K562 (cell line): ENCODE data around the gene PLCG2. TPM values are rescaled to one million over a fixed set of nuclear protein-coding genes. Genes with fewer than 3 reads are reported as not detected.

Experiments used
- ATAC-seq: fragments of 200-7000 bp; cut with Tn5 transposase; 3 replicates; pipeline ENCODE4 v1.9.1; 2020; ENCODE audit warnings: moderate library complexity
- BruUV-seq: library from RNA; stranded (reverse); fragments of 400-500 nt; replicated peaks from 2 replicates; lab custom pipeline; 2021; lab: Mats Ljungman, UMichigan
- CTCF ChIA-PET: fragments of 300-600 bp; formaldehyde crosslinking; extraction: SDS; loops from one replicate; lab custom pipeline; 2021; ENCODE audit warnings: low intra/inter-chr PET ratio; lab: Yijun Ruan, JAX
- POLR2A ChIA-PET: fragments of 300-600, 350-650 bp; sonication (Branson Sonifier 250); formaldehyde crosslinking; extraction: SDS; loops from one replicate; lab custom pipeline; 2021; ENCODE audit warnings: antibody characterized with exemption, inconsistent platforms; lab: Yijun Ruan, JAX
- DNase-seq, 4 experiments: peaks; one replicate each; pipeline versions ENCODE4 v3.0.0 to v3.0.0-alpha.2; 2011 to 2018; ENCODE audit warnings: low spot score in 3 of 4, mixed read lengths in 3 of 4; ENCODE audit errors: extremely low read depth in 1 of 4
- FAIRE-seq: peaks from 2 replicates; lab custom pipeline; 2011; peaks lifted over from hg19 to GRCh38; lab: Jason Lieb, UNC
- H2AFZ ChIP-seq: 2 replicates; pipeline ENCODE4 v1.6.0; 2011; ENCODE audit warnings: low read depth, low read length, control low read depth, inconsistent platforms
- H3K27ac ChIP-seq: fragments of 200-600 bp; 3 replicates; pipeline ENCODE4 v1.8.0; 2011; ENCODE audit warnings: low read depth, mild to moderate bottlenecking, control low read depth, inconsistent platforms, low read length, moderate library complexity, mixed read lengths; ENCODE audit errors: extremely low read depth
- H3K27me3 ChIP-seq, 2 experiments: fragments of 300-600 bp in 1 of 2; 2 replicates in 1 of 2; 3 replicates in 1 of 2; pipeline versions ENCODE4 v1.6.0 to v1.8.0; 2011; ENCODE audit warnings: inconsistent platforms in 2 of 2, low read length in 2 of 2, mild to moderate bottlenecking in 1 of 2, mixed read lengths in 1 of 2, moderate library complexity in 1 of 2; ENCODE audit not compliant: control insufficient read depth in 2 of 2, insufficient read depth in 2 of 2
- H3K36me3 ChIP-seq: fragments of 300-600 bp; 3 replicates; pipeline ENCODE4 v1.8.0; 2011; ENCODE audit warnings: mild to moderate bottlenecking, low read length, inconsistent platforms; ENCODE audit not compliant: control insufficient read depth, insufficient read depth
- H3K4me1 ChIP-seq, 2 experiments: fragments of 200-600 bp in 1 of 2; replicated peaks in 1 of 2; 2 replicates in 1 of 2; 3 replicates in 1 of 2; pipeline versions ENCODE4 v1.5.1 to v1.8.0; 2011; ENCODE audit warnings: inconsistent platforms in 2 of 2, low read length in 2 of 2, mild to moderate bottlenecking in 1 of 2, mixed read lengths in 1 of 2, moderate library complexity in 1 of 2; ENCODE audit not compliant: control insufficient read depth in 2 of 2, insufficient read depth in 2 of 2
- H3K4me2 ChIP-seq: 2 replicates; pipeline ENCODE4 v1.6.1; 2011; ENCODE audit warnings: low read length, control low read depth, inconsistent platforms, mixed read lengths; ENCODE audit not compliant: insufficient read depth
- H3K4me3 ChIP-seq: fragments of 200-600 bp; sonication (generic), shearing (Covaris generic); 2 replicates; pipeline ENCODE4 v1.5.1; 2016; ENCODE audit warnings: control low read depth, inconsistent platforms
- H3K79me2 ChIP-seq: fragments of 200-600 bp; 3 replicates; pipeline ENCODE4 v1.8.0; 2011; ENCODE audit warnings: low read length, inconsistent platforms; ENCODE audit not compliant: control insufficient read depth, insufficient read depth
- H3K9ac ChIP-seq, 2 experiments: 2 replicates each; pipeline versions ENCODE4 v1.6.0 to v1.6.1; 2011; ENCODE audit warnings: low read depth in 2 of 2, low read length in 2 of 2, control low read depth in 1 of 2, inconsistent platforms in 1 of 2, mild to moderate bottlenecking in 1 of 2, mixed read lengths in 1 of 2; ENCODE audit not compliant: insufficient read depth in 1 of 2
- H3K9me1 ChIP-seq: one replicate; pipeline ENCODE4 v1.6.0; 2011; ENCODE audit warnings: inconsistent platforms, mild to moderate bottlenecking, low read length, moderate library complexity; ENCODE audit not compliant: control insufficient read depth, insufficient read depth
- H3K9me3 ChIP-seq: replicated peaks from 2 replicates; pipeline ENCODE4 v1.5.1; 2011; ENCODE audit warnings: low read depth, low read length, inconsistent platforms; ENCODE audit not compliant: control insufficient read depth, insufficient read depth
- H4K20me1 ChIP-seq: replicated peaks from 2 replicates; pipeline ENCODE4 v1.6.1; 2011; ENCODE audit warnings: low read length, inconsistent platforms, mixed read lengths; ENCODE audit not compliant: control insufficient read depth, insufficient read depth
- GABPB1 ChIP-seq: sonication (generic); formaldehyde crosslinking; IDR thresholded peaks from 2 replicates; pipeline ENCODE4 v1.8.0; 2022; ENCODE audit warnings: mild to moderate bottlenecking, missing genetic modification reagents
- GABPB2 ChIP-seq: fragments of 250-450 bp; sonication (Bioruptor Pico); conservative IDR thresholded peaks from 2 replicates; pipeline ENCODE4 v1.5.1; 2021; ENCODE audit warnings: mild to moderate bottlenecking
- KLF10 ChIP-seq: fragments of 250-450 bp; sonication (Bioruptor Pico); IDR thresholded peaks from 2 replicates; pipeline ENCODE4 v1.6.1; 2021; ENCODE audit warnings: matching md5 sums
- NCOA1 ChIP-seq: fragments of 450-650 bp; IDR thresholded peaks from 2 replicates; pipeline ENCODE4 v1.6.1; 2016; ENCODE audit warnings: low read depth
- RAD21 ChIP-seq, 2 experiments: fragments of 250-450 bp in 1 of 2; fragments of 450-650 bp in 1 of 2; sonication (Bioruptor Pico) in 1 of 2; formaldehyde crosslinking in 1 of 2; IDR thresholded peaks in 1 of 2; conservative IDR thresholded peaks in 1 of 2; 2 replicates each; pipeline versions ENCODE4 v1.4.0 to v1.8.0; 2020 to 2022; ENCODE audit warnings: mild to moderate bottlenecking in 2 of 2, moderate library complexity in 1 of 2
- TSC22D4 ChIP-seq: fragments of 450-650 bp; IDR thresholded peaks from 2 replicates; pipeline ENCODE4 v1.6.1; 2016; ENCODE audit warnings: missing genetic modification characterization, missing biosample characterization, control low read depth
- ZNF830 ChIP-seq: fragments of 250-450 bp; sonication (Bioruptor Pico); IDR thresholded peaks from 2 replicates; pipeline ENCODE4 v1.5.0; 2021; ENCODE audit warnings: mild to moderate bottlenecking
- WGBS: fragments of 100-300 bp; shearing (Covaris generic); methylation state at CpG from one replicate; pipeline ENCODE4 v1.1.6; 2016; ENCODE audit warnings: low coverage, mixed read lengths; ENCODE audit not compliant: insufficient coverage; ENCODE audit errors: missing lambda C conversion rate; 5-methylcytosine and 5-hydroxymethylcytosine counted together
- in situ Hi-C: fragments of 300-500 bp; cut with MboI; formaldehyde crosslinking; loops from 4 replicates; pipeline ENCODE4 v1.15.0; 2018; ENCODE audit warnings: inconsistent platforms, mixed read lengths
- intact Hi-C: fragments of 100-400 bp; cut with micrococcal nuclease; formaldehyde crosslinking; loops from 2 replicates; pipeline ENCODE4 v1.14.2; 2022
- polyA plus RNA-seq, 8 experiments: library from polyadenylated mRNA; depleted of rRNA in 4 of 8; stranded (reverse) in 5 of 8; unstranded in 3 of 8; fragments of >200 nt; fragmentation: Nextera tagmentation in 2 of 8; fragmentation: Illumina TruSeq in 1 of 8; extraction: Ambion mirVana in 2 of 8; extraction: Trizol in 1 of 8; gene quantifications; 2 replicates each; pipeline versions ENCODE4 v1.2.1 to v1.2.3, GENCODE V29; 2011 to 2014; ENCODE audit warnings: inconsistent platforms in 1 of 8, missing spikeins in 1 of 8
- total RNA-seq, 7 experiments: library from RNA; depleted of rRNA in 6 of 7; stranded (reverse); fragments of >200 nt in 6 of 7; fragmentation: Illumina TruSeq in 2 of 7; extraction: Trizol in 2 of 7; gene quantifications; 2 replicates each; pipeline versions ENCODE4 v1.2.1 to v1.2.3, GENCODE V29; 2011 to 2021; ENCODE audit warnings: low replicate concordance in 1 of 7
- TF ChIP-seq, protein P1 (sequence below), 2 experiments: fragments of 450-650 bp; IDR thresholded peaks; 2 replicates each; pipeline ENCODE4 v1.6.1; 2018; ENCODE audit warnings: mild to moderate bottlenecking in 2 of 2, low read depth in 1 of 2; ENCODE audit not compliant: partially characterized antibody in 2 of 2
- TF ChIP-seq, protein P2 (sequence below), 2 experiments: fragments of 150-350 bp in 1 of 2; IDR thresholded peaks; 2 replicates each; pipeline ENCODE4 v1.6.1; 2012 to 2016; ENCODE audit warnings: low read depth in 2 of 2, low read length in 2 of 2, mild to moderate bottlenecking in 1 of 2, moderate library complexity in 1 of 2
- TF ChIP-seq, protein P3 (sequence below): IDR thresholded peaks from 2 replicates; pipeline ENCODE4 v1.6.1; 2011; ENCODE audit not compliant: insufficient read length; ENCODE audit errors: extremely low read depth
- TF ChIP-seq, protein P4 (sequence below): fragments of 250-450 bp; sonication (Bioruptor Pico); IDR thresholded peaks from 2 replicates; pipeline ENCODE4 v1.8.0; 2022; ENCODE audit warnings: inconsistent platforms

PLCG2 gene
- total and polyA plus RNA-seq, 9 of the 15 experiments (the other 6 are each of a cell fraction or from before 2014, with no cell fraction given), result 0.94 to 7.1 (median 3.1) TPM

DNA sequence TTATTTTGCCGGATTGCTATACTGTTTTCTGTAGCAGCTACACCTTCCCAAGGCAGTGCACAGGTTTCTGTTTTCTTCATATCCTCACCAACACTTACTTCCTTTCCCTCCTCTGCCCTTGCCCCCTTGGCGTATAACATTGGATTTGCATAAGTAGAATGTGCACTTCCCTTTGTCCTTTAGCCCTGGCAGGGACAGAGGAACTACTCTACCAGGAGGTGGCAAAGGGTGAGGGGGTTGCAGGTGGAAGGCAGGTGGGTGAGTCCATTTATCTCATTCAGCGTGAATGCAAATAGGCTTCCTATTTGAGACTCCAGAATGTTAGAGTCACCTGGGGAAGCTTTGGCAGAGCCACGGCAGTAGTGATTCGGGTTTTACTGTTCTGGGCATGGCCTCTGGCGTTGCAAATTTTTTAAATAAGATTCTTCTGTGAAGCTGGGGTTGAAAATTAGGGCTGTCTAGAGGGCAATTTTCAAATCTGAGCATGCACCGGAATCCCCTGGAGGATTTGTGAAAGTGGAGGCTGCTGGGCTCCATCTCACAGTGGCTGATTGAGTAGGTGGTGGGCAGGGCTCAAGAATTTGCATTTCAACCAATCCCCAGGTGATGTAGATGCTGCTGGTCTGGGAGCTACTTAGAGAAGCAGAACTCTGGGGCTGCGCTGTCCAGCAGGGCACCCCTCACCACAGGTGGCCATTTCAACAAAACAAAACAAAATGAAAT lies 84.7 kb downstream of the PLCG2 start:
- intact Hi-C loops (no loop called here), in situ Hi-C loops (no loop called here)
- POLR2A ChIA-PET, result interaction anchor here (1.1 kb wide), 1 partner anchor 10 kb away, joined by 8 read pairs; no protein-coding TSS in a partner anchor
- WGBS, result 5% methylated on average over 8 of the region's 8 CpGs
- Histone ChIP-seq H3K9ac (no peak overlapping the region), H3K79me2 (no peaks in the 10 kb centered on the region), H3K36me3 (no peaks in the 10 kb centered on the region), H2AFZ (no peak overlapping the region), H3K9me3 (no peaks in the 10 kb centered on the region), H3K4me1 (no peaks in the 10 kb centered on the region), H3K27ac (no peak overlapping the region), H3K9me1 (no peaks in the 10 kb centered on the region), H3K4me2 (no peak overlapping the region), H4K20me1 (no peaks in the 10 kb centered on the region), H3K27me3 (peaks cover 11 to 51% of the 10 kb centered on the region in 2 experiments; a peak in 3 of 5 replicates), H3K4me3 (no peak overlapping the region)
- ATAC-seq (no peak), FAIRE-seq (no peak), DNase-seq (no peak)
- BruUV-seq, result no TSS peak
- CTCF ChIA-PET, result no interaction called here
- TF ChIP-seq KLF10 (CRISPR knock-in tag), result no peak
- TF ChIP-seq NCOA1, result no peak
- TF ChIP-seq RAD21 (CRISPR knock-in tag; conservative IDR thresholded peaks at IDR 0.05 in 1 of 2, IDR thresholded peaks at IDR 0.05 in 1 of 2), result no peak
- TF ChIP-seq, protein P1, sequence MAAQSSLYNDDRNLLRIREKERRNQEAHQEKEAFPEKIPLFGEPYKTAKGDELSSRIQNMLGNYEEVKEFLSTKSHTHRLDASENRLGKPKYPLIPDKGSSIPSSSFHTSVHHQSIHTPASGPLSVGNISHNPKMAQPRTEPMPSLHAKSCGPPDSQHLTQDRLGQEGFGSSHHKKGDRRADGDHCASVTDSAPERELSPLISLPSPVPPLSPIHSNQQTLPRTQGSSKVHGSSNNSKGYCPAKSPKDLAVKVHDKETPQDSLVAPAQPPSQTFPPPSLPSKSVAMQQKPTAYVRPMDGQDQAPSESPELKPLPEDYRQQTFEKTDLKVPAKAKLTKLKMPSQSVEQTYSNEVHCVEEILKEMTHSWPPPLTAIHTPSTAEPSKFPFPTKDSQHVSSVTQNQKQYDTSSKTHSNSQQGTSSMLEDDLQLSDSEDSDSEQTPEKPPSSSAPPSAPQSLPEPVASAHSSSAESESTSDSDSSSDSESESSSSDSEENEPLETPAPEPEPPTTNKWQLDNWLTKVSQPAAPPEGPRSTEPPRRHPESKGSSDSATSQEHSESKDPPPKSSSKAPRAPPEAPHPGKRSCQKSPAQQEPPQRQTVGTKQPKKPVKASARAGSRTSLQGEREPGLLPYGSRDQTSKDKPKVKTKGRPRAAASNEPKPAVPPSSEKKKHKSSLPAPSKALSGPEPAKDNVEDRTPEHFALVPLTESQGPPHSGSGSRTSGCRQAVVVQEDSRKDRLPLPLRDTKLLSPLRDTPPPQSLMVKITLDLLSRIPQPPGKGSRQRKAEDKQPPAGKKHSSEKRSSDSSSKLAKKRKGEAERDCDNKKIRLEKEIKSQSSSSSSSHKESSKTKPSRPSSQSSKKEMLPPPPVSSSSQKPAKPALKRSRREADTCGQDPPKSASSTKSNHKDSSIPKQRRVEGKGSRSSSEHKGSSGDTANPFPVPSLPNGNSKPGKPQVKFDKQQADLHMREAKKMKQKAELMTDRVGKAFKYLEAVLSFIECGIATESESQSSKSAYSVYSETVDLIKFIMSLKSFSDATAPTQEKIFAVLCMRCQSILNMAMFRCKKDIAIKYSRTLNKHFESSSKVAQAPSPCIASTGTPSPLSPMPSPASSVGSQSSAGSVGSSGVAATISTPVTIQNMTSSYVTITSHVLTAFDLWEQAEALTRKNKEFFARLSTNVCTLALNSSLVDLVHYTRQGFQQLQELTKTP (IDR thresholded peaks at IDR 0.05; ENCODE audit: low read depth in 1 of 2, partially characterized antibody in 2 of 2), result no peak
- no peak for TF ChIP-seq GABPB2 (CRISPR knock-in tag)
- TF ChIP-seq, protein P2, sequence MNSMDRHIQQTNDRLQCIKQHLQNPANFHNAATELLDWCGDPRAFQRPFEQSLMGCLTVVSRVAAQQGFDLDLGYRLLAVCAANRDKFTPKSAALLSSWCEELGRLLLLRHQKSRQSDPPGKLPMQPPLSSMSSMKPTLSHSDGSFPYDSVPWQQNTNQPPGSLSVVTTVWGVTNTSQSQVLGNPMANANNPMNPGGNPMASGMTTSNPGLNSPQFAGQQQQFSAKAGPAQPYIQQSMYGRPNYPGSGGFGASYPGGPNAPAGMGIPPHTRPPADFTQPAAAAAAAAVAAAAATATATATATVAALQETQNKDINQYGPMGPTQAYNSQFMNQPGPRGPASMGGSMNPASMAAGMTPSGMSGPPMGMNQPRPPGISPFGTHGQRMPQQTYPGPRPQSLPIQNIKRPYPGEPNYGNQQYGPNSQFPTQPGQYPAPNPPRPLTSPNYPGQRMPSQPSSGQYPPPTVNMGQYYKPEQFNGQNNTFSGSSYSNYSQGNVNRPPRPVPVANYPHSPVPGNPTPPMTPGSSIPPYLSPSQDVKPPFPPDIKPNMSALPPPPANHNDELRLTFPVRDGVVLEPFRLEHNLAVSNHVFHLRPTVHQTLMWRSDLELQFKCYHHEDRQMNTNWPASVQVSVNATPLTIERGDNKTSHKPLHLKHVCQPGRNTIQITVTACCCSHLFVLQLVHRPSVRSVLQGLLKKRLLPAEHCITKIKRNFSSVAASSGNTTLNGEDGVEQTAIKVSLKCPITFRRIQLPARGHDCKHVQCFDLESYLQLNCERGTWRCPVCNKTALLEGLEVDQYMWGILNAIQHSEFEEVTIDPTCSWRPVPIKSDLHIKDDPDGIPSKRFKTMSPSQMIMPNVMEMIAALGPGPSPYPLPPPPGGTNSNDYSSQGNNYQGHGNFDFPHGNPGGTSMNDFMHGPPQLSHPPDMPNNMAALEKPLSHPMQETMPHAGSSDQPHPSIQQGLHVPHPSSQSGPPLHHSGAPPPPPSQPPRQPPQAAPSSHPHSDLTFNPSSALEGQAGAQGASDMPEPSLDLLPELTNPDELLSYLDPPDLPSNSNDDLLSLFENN (IDR thresholded peaks at IDR 0.05; ENCODE audit: low read depth in 2 of 2, low read length in 2 of 2), result no peak
- TF ChIP-seq TSC22D4 (tag), result no peak
- no peak for TF ChIP-seq GABPB1 (CRISPR knock-in tag)
- TF ChIP-seq, protein P3, sequence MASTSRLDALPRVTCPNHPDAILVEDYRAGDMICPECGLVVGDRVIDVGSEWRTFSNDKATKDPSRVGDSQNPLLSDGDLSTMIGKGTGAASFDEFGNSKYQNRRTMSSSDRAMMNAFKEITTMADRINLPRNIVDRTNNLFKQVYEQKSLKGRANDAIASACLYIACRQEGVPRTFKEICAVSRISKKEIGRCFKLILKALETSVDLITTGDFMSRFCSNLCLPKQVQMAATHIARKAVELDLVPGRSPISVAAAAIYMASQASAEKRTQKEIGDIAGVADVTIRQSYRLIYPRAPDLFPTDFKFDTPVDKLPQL, result no peak
- TF ChIP-seq, protein P4, sequence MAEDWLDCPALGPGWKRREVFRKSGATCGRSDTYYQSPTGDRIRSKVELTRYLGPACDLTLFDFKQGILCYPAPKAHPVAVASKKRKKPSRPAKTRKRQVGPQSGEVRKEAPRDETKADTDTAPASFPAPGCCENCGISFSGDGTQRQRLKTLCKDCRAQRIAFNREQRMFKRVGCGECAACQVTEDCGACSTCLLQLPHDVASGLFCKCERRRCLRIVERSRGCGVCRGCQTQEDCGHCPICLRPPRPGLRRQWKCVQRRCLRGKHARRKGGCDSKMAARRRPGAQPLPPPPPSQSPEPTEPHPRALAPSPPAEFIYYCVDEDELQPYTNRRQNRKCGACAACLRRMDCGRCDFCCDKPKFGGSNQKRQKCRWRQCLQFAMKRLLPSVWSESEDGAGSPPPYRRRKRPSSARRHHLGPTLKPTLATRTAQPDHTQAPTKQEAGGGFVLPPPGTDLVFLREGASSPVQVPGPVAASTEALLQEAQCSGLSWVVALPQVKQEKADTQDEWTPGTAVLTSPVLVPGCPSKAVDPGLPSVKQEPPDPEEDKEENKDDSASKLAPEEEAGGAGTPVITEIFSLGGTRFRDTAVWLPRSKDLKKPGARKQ (CRISPR knock-in tag), result no peak
- TF ChIP-seq ZNF830 (CRISPR knock-in tag), result no peak
